Muscle of leg (tissue), 11 donors: ENCODE measurements around the gene GALC. TPM values are rescaled to one million over a fixed set of nuclear protein-coding genes. Genes with fewer than 3 reads are reported as not detected.

Experiments
- DNase-seq: peaks from one replicate; pipeline ENCODE4 v3.0.0; 2013
- H3K27ac ChIP-seq: one replicate; pipeline ENCODE4 v1.5.1; 2013; ENCODE audit warnings: mild to moderate bottlenecking, low read length, control low read depth
- H3K27me3 ChIP-seq: one replicate; pipeline ENCODE4 v1.6.1; 2013; ENCODE audit warnings: low read length; ENCODE audit not compliant: control insufficient read depth, insufficient read depth
- H3K36me3 ChIP-seq: one replicate; pipeline ENCODE4 v1.6.1; 2013; ENCODE audit warnings: low read length; ENCODE audit not compliant: control insufficient read depth, insufficient read depth
- H3K4me1 ChIP-seq: one replicate; pipeline ENCODE4 v1.6.1; 2013; ENCODE audit warnings: low read length; ENCODE audit not compliant: control insufficient read depth, insufficient read depth
- H3K4me3 ChIP-seq: one replicate; pipeline ENCODE4 v1.5.1; 2013; ENCODE audit warnings: low read length, control low read depth
- H3K9me3 ChIP-seq: replicated peaks from 2 replicates; pipeline ENCODE4 v1.6.1; 2013; ENCODE audit warnings: low read depth, low read length; ENCODE audit not compliant: control insufficient read depth
- WGBS: methylation state at CpG from one replicate; pipeline ENCODE4 v1.1.5; 2013; ENCODE audit warnings: missing lambda C conversion rate; ENCODE audit not compliant: insufficient coverage; 5-methylcytosine and 5-hydroxymethylcytosine counted together
- polyA plus RNA-seq, 8 donors: library from polyadenylated mRNA; unstranded; fragments of 120-200 nt; gene quantifications; one replicate each; pipeline versions ENCODE4 v1.2.1 to v1.2.3, GENCODE V29; 2013; ENCODE audit warnings: inconsistent platforms in 1 of 8, low replicate concordance in 1 of 8; ENCODE audit not compliant: insufficient read length in 8 of 8, insufficient read depth in 1 of 8
- total RNA-seq: library from RNA; stranded (reverse); fragments of 120-200 nt; gene quantifications from one replicate; pipeline ENCODE4 v1.2.4, GENCODE V29; 2013

GALC gene
- total and polyA plus RNA-seq, 9 donors, result 17.8 to 31.8 (median 21.9) TPM

DNA sequence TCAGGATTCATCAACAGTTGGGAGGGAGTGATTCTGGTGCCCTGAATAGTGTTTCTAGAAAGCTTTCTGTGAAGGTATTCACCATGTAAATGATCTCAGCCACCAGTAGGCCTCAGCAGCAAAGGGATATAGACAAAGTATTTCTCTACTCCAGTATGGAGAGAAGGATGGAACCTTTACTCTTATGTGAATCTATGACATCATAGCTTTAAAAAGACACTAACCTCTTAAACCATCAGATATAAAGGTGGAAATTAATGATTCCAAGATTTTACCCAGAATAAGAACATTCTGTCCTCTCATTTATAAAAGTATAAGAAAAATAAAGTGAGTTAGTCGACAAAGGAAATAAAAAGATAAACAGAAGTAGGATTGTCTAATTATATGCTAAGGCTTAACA is 16.5 kb upstream of the GALC start:
- H3K27ac ChIP-seq, result no peak overlapping the region
- H3K36me3 ChIP-seq, result no peaks in the 10 kb centered on the region
- H3K27me3 ChIP-seq, result no peaks in the 10 kb centered on the region
- no peaks in the 10 kb centered on the region for H3K9me3 ChIP-seq
- WGBS, result no CpG with 5 or more reads among the region's 1 CpG
- no peak for DNase-seq
- H3K4me3 ChIP-seq, result no peak overlapping the region
- H3K4me1 ChIP-seq, result no peaks in the 10 kb centered on the region

DNA sequence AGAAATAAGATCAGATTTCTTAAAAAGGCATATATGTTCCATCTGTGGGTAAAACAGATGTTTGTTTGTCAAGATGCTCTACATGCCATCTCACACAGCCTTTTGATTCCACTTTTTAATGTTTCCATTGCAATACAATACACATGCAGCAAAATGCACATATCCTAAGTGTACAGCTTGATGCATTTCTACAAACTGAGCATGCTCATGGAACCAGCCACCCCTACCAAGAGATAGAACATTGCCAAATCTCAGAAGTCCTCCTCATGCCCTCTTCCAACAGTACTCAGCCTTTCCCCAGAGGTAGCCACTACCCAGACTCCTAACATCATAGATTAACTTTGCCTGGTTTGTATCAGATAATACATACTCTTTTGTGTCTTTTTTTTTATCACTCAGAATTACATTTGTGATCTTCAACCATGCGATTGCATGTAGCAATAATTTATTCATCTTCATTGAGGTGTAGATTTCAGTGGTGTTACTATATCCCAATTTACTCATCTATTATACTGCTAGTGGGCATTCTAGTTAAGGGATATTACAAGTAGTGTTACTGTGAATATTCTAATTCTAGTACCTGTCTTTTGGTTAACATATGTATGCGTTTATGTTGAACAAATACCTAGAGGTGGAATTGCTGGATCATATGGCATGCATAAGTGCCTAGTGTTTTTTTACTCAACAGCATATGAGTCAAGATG is 15.2 kb upstream of the GALC start:
- DNase-seq, result no peak
- no peaks in the 10 kb centered on the region for H3K36me3 ChIP-seq
- H3K4me1 ChIP-seq, result no peaks in the 10 kb centered on the region
- H3K9me3 ChIP-seq, result no peaks in the 10 kb centered on the region
- H3K4me3 ChIP-seq, result no peak overlapping the region
- H3K27ac ChIP-seq, result no peak overlapping the region
- no CpG with 5 or more reads among the region's 2 CpGs for WGBS
- no peaks in the 10 kb centered on the region for H3K27me3 ChIP-seq

GRCh38 chr14:88007608-88008007 is 14.6 kb upstream of the GALC start:
- DNase-seq, result no peak
- H3K36me3 ChIP-seq, result no peaks in the 10 kb centered on the region
- H3K27ac ChIP-seq, result no peak overlapping the region
- H3K9me3 ChIP-seq, result no peaks in the 10 kb centered on the region
- H3K27me3 ChIP-seq, result no peaks in the 10 kb centered on the region
- H3K4me1 ChIP-seq, result no peaks in the 10 kb centered on the region
- H3K4me3 ChIP-seq, result no peak overlapping the region
- WGBS, result no CpG with 5 or more reads among the region's 1 CpG

DNA sequence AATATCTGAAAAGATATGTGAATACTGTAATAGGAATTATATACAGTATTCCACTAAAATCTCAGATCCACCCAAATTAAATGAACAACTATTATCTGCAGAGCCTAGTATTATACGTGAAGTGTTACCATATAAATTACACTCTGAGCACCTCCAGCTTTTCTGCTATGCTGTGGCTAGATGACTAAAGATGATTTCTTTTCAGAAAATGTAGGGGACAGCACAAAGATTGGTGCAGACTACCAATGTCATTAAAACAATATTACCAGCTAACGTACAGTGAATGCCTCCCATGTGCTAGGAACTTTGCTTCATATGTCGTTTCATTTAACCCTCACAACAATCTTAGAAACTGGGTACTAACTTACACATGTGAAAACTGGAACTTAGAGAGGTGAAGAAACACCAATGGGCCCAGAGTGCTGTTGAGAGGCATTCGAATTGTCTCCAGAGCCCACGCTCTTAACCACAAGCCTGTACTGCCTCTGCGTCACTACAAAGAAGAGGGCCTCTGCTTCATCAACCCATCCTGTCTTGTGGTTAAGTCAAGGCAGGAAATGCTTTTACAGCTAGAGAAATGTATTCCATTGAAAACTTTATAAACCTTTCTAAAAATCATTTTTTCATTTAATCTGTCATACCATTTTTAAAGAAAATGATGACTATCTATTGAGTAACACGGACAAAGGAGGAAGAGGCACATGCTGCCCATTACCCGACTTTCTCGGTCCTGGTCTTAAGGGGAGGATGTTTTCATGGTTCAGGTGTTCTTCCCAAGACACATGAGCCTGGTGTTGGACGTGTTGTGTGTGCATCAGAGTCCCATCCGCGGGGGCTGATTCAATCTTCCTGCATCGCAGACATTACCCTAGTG is 13.2 kb upstream of the GALC start:
- Histone ChIP-seq H3K9me3 (no peaks in the 10 kb centered on the region), H3K4me1 (no peaks in the 10 kb centered on the region), H3K36me3 (no peaks in the 10 kb centered on the region), H3K4me3 (no peak overlapping the region), H3K27me3 (no peaks in the 10 kb centered on the region), H3K27ac (no peak overlapping the region)
- 96% methylated on average over 4 of the region's 13 CpGs for WGBS
- DNase-seq, result peak; percentile 32

GRCh38 chr14:88005050-88005481 is 12.1 kb upstream of the GALC start, which contains the start of gene GPR65:
Gene GPR65, plus strand, starts transcription at chr14:88005135. Its CDS starts 5,713 bp downstream, at chr14:88010848.
- Histone ChIP-seq H3K4me1 (no peaks in the 10 kb centered on the region), H3K27ac (peak within 1 kb of the TSS; percentile 30)
- peak; percentile 63 for DNase-seq

GRCh38 chr14:88004506-88005036 is 11.6 kb upstream of the GALC start:
- Histone ChIP-seq H3K4me1 (no peaks in the 10 kb centered on the region), H3K36me3 (no peaks in the 10 kb centered on the region)

More at GRCh38 chr14:88005050-88005481, 12.1 kb upstream of the GALC start, which contains the start of gene GPR65:
- WGBS, result no CpG with 5 or more reads among the region's 3 CpGs
- no peaks in the 10 kb centered on the region for H3K27me3 ChIP-seq
- H3K36me3 ChIP-seq, result no peaks in the 10 kb centered on the region
- H3K4me3 ChIP-seq, result peak within 1 kb of the TSS; percentile 16
- no peaks in the 10 kb centered on the region for H3K9me3 ChIP-seq

GRCh38 chr14:88003425-88003824 is 10.4 kb upstream of the GALC start:
- Histone ChIP-seq H3K27me3 (no peaks in the 10 kb centered on the region), H3K4me3 (no peak overlapping the region), H3K27ac (no peak overlapping the region), H3K4me1 (no peaks in the 10 kb centered on the region), H3K9me3 (no peaks in the 10 kb centered on the region), H3K36me3 (no peaks in the 10 kb centered on the region)
- no CpG with 5 or more reads among the region's 4 CpGs for WGBS
- DNase-seq, result no peak

More at GRCh38 chr14:88004506-88005036, 11.6 kb upstream of the GALC start:
- Histone ChIP-seq H3K4me3 (no peak overlapping the region), H3K27me3 (no peaks in the 10 kb centered on the region), H3K27ac (no peak overlapping the region), H3K9me3 (no peaks in the 10 kb centered on the region)
- WGBS, result no CpG with 5 or more reads among the region's 3 CpGs
- no peak for DNase-seq

DNA sequence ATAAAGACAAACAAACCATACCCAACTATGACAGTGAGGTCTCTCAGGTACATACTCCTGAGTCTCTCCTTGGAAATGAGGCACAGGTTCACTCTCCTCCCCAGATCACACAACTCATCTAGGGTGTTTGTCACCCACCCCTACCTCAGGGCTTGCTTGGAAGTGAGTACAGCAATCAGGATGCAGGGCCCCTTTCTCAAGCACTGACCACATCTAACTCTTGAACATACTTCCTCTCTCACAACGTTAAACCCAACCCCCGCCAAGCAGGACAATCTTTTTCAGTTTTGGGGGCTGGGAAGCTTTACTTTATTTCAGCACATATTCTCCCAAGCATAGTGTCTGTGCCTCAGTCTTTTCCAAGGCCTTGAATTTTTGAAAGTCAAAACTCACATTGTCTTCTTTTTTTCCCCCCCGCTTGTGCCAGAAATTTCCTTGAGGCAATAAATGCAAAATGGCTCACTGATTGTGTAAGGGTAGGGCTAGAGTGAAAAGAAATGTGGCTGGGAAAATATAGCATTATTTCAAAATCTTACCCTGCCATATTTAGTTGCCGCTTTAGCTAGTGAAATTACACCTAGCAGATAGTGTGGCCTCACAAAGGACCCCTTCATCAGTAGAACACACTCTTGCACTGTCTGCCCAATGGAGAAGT is 9.6 kb upstream of the GALC start:
- Histone ChIP-seq H3K4me1 (no peaks in the 10 kb centered on the region), H3K27ac (no peak overlapping the region)
- WGBS, result 80% methylated on average over 3 of the region's 4 CpGs

GRCh38 chr14:87999277-87999676 is 6.3 kb upstream of the GALC start:
- Histone ChIP-seq H3K36me3 (no peaks in the 10 kb centered on the region), H3K27ac (no peak overlapping the region), H3K9me3 (no peaks in the 10 kb centered on the region), H3K4me3 (no peak overlapping the region), H3K27me3 (no peaks in the 10 kb centered on the region), H3K4me1 (no peaks in the 10 kb centered on the region)
- DNase-seq, result peak; percentile 61
- no CpG with 5 or more reads among the region's 2 CpGs for WGBS

More for the DNA sequence above, 9.6 kb upstream of the GALC start:
- Histone ChIP-seq H3K27me3 (no peaks in the 10 kb centered on the region), H3K9me3 (no peaks in the 10 kb centered on the region), H3K4me3 (no peak overlapping the region), H3K36me3 (no peaks in the 10 kb centered on the region)
- DNase-seq, result no peak

GRCh38 chr14:87998482-87998881 is 5.5 kb upstream of the GALC start:
- H3K36me3 ChIP-seq, result no peaks in the 10 kb centered on the region
- H3K27ac ChIP-seq, result no peak overlapping the region
- peaks cover under 1% of the 10 kb centered on the region for H3K4me1 ChIP-seq
- DNase-seq, result no peak
- H3K27me3 ChIP-seq, result no peaks in the 10 kb centered on the region
- no peak overlapping the region for H3K4me3 ChIP-seq
- no peaks in the 10 kb centered on the region for H3K9me3 ChIP-seq
